ENCODE results near the gene TAF3.

TAF3 gene

GRCh38 chr10:7881119-7881518, 62.8 kb downstream of the TAF3 start:
- H3K4me3 ChIP-seq (ENCODE audit: low read depth in 1 of 2, low read length in 2 of 2), result no peak overlapping the region
- DNase-seq (no peak), ATAC-seq (ENCODE audit: insufficient read depth, low read depth) (no peak)
- H3K9ac ChIP-seq (ENCODE audit: low read depth, low read length), result no peak overlapping the region
- H3K27ac ChIP-seq (ENCODE audit: low read length), result no peak overlapping the region
- H3K4me1 ChIP-seq (ENCODE audit: insufficient read depth, low read length), result no peaks in the 10 kb centered on the region
- no peaks in the 10 kb centered on the region for H3K27me3 ChIP-seq (ENCODE audit: insufficient read depth, low read length, poor library complexity)
- H3K36me3 ChIP-seq (ENCODE audit: insufficient read depth, low read length), result no peaks in the 10 kb centered on the region
- TF ChIP-seq CTCF (IDR thresholded peaks at IDR 0.05; ENCODE audit: borderline replicate concordance, extremely low read depth, low read length, poor library complexity, severe bottlenecking) (no peak), EZH2 (IDR thresholded peaks at IDR 0.05; ENCODE audit: borderline replicate concordance, low read depth, low read length, severe bottlenecking) (no peak)
- no peak overlapping the region for H3K4me2 ChIP-seq (ENCODE audit: insufficient read depth, low read length)
- peaks cover 8% of the 10 kb centered on the region for H3K79me2 ChIP-seq (ENCODE audit: insufficient read depth, low read length)
- H2AFZ ChIP-seq (ENCODE audit: low read depth, low read length), result no peak overlapping the region
- no peaks in the 10 kb centered on the region; the same call in 1 of the 2 replicates for H4K20me1 ChIP-seq (ENCODE audit: insufficient read depth, low read length)
- no peaks in the 10 kb centered on the region for H3K9me3 ChIP-seq (ENCODE audit: insufficient read depth, low read length, severe bottlenecking)

GRCh38 chr10:7886056-7886455, 67.8 kb downstream of the TAF3 start:
- Histone ChIP-seq H3K27me3 (ENCODE audit: insufficient read depth, low read length, poor library complexity) (no peaks in the 10 kb centered on the region), H3K4me1 (ENCODE audit: insufficient read depth, low read length) (no peaks in the 10 kb centered on the region), H4K20me1 (ENCODE audit: insufficient read depth, low read length) (peaks cover 2% of the 10 kb centered on the region; the same call in 1 of the 2 replicates), H3K9ac (ENCODE audit: low read depth, low read length) (no peak overlapping the region), H3K79me2 (ENCODE audit: insufficient read depth, low read length) (0 out of 2 replicates have a peak, but pooled peaks cover 6% of the 10 kb centered on the region), H2AFZ (ENCODE audit: low read depth, low read length) (no peak overlapping the region), H3K9me3 (ENCODE audit: insufficient read depth, low read length, severe bottlenecking) (no peaks in the 10 kb centered on the region), H3K27ac (ENCODE audit: low read length) (no peak overlapping the region), H3K4me3 (ENCODE audit: low read depth in 1 of 2, low read length in 2 of 2) (no peak overlapping the region), H3K36me3 (ENCODE audit: insufficient read depth, low read length) (no peaks in the 10 kb centered on the region), H3K4me2 (ENCODE audit: insufficient read depth, low read length) (no peak overlapping the region)
- DNase-seq (no peak), ATAC-seq (ENCODE audit: insufficient read depth, low read depth) (no peak)
- TF ChIP-seq EZH2 (IDR thresholded peaks at IDR 0.05; ENCODE audit: borderline replicate concordance, low read depth, low read length, severe bottlenecking) (no peak), CTCF (IDR thresholded peaks at IDR 0.05; ENCODE audit: borderline replicate concordance, extremely low read depth, low read length, poor library complexity, severe bottlenecking) (no peak)

DNA sequence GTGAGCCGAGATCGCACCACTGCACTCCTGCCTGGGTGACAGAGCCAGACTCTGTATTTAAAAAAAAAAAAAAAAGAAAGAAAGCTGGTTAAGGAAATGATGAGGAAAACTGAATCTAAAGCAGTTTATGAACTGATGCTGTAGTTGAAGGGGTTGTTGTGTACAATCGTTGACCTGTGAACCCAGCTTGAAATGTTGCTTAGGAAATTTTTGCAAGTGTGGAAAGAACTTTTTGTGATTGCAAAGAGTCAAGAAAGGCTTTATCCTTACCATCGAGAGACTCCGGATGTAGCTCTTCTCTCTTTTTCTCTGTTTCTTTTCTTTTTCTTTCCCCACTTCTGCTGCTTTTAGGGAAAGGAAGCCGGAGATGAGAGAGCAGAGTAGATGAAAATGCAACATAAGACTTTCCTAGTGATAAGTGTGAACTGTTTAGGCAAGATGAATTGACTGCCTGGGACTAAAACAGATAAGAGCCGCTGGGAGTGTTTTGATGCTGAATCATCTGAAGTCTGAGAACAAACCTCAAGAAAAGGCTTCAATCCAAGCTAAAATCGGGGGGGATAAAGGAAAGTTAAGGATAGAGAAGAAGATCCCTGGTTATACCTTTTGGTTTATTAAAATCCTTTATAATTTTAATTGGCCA, 69.0 kb downstream of the TAF3 start:
- no peak overlapping the region for H2AFZ ChIP-seq (ENCODE audit: low read depth, low read length)
- DNase-seq (no peak), ATAC-seq (ENCODE audit: insufficient read depth, low read depth) (no peak)
- peaks cover 2% of the 10 kb centered on the region; the same call in 1 of the 2 replicates for H4K20me1 ChIP-seq (ENCODE audit: insufficient read depth, low read length)
- H3K27me3 ChIP-seq (ENCODE audit: insufficient read depth, low read length, poor library complexity), result no peaks in the 10 kb centered on the region
- H3K9me3 ChIP-seq (ENCODE audit: insufficient read depth, low read length, severe bottlenecking), result no peaks in the 10 kb centered on the region
- H3K4me1 ChIP-seq (ENCODE audit: insufficient read depth, low read length), result no peaks in the 10 kb centered on the region
- no peak overlapping the region for H3K4me2 ChIP-seq (ENCODE audit: insufficient read depth, low read length)
- H3K27ac ChIP-seq (ENCODE audit: low read length), result no peak overlapping the region
- no peaks in the 10 kb centered on the region for H3K36me3 ChIP-seq (ENCODE audit: insufficient read depth, low read length)
- TF ChIP-seq EZH2 (IDR thresholded peaks at IDR 0.05; ENCODE audit: borderline replicate concordance, low read depth, low read length, severe bottlenecking) (no peak), CTCF (IDR thresholded peaks at IDR 0.05; ENCODE audit: borderline replicate concordance, extremely low read depth, low read length, poor library complexity, severe bottlenecking) (no peak)
- no peak overlapping the region for H3K9ac ChIP-seq (ENCODE audit: low read depth, low read length)
- H3K79me2 ChIP-seq (ENCODE audit: insufficient read depth, low read length), result 0 out of 2 replicates have a peak, but pooled peaks cover 6% of the 10 kb centered on the region
- no peak overlapping the region for H3K4me3 ChIP-seq (ENCODE audit: low read depth in 1 of 2, low read length in 2 of 2)

All from DND-41 (cell line).